HEK293 (cell line): Measurements from ENCODE around the gene MCTP1.

Experiments
- CTCF ChIA-PET: fragments of 350-600 bp; formaldehyde crosslinking; extraction: SDS; loops from one replicate; lab custom pipeline; 2021; ENCODE audit warnings: antibody characterized with exemption; lab: Yijun Ruan, JAX
- POLR2A ChIA-PET: fragments of 300-600 bp; formaldehyde crosslinking; extraction: SDS; loops from one replicate; lab custom pipeline; 2020; ENCODE audit warnings: antibody characterized with exemption, inconsistent platforms; lab: Yijun Ruan, JAX
- H3K27ac ChIP-seq: fragments of 200-500 bp; sonication (Bioruptor generic); 2 replicates; pipeline ENCODE4 v1.5.1; 2014; ENCODE audit warnings: low read depth, low read length, control low read depth, inconsistent platforms; ENCODE audit errors: extremely low read depth
- H3K36me3 ChIP-seq, 2 experiments: fragments of 200-500 bp in 1 of 2; sonication (Bioruptor generic) in 1 of 2; 1 replicate in 1 of 2; 2 replicates in 1 of 2; pipeline ENCODE4 v1.5.1; 2014 to 2017; ENCODE audit warnings: inconsistent platforms in 2 of 2, low read length in 2 of 2; ENCODE audit not compliant: control insufficient read depth in 2 of 2, insufficient read depth in 1 of 2
- H3K4me1 ChIP-seq: fragments of 200-500 bp; sonication (Bioruptor generic); 2 replicates; pipeline ENCODE4 v1.5.1; 2014; ENCODE audit warnings: mild to moderate bottlenecking, low read length, inconsistent platforms; ENCODE audit not compliant: control insufficient read depth, insufficient read depth
- H3K4me3 ChIP-seq: 2 replicates; pipeline ENCODE4 v1.5.1; 2011; ENCODE audit warnings: low read depth, mild to moderate bottlenecking, control low read depth, low read length, moderate library complexity
- H3K9me3 ChIP-seq: fragments of 200-500 bp; sonication (Bioruptor generic); 2 replicates; pipeline ENCODE4 v1.5.1; 2014; ENCODE audit warnings: low read depth, low read length, inconsistent platforms; ENCODE audit not compliant: control insufficient read depth, insufficient read depth
- BCL11A ChIP-seq: fragments of 450-650 bp; formaldehyde crosslinking; IDR thresholded peaks from 2 replicates; pipeline ENCODE4 v1.5.1; 2016; ENCODE audit warnings: low read depth, missing biosample characterization, missing genetic modification characterization
- IKZF3 ChIP-seq: fragments of 450-650 bp; IDR thresholded peaks from 2 replicates; pipeline ENCODE4 v1.5.0; 2018; ENCODE audit warnings: missing biosample characterization, mild to moderate bottlenecking, missing genetic modification characterization, moderate library complexity
- KLF9 ChIP-seq: fragments of 450-650 bp; formaldehyde crosslinking; IDR thresholded peaks from 2 replicates; pipeline ENCODE4 v1.5.1; 2016; ENCODE audit warnings: missing biosample characterization, missing genetic modification characterization, low read depth
- REPIN1 ChIP-seq: fragments of 450-650 bp; formaldehyde crosslinking; IDR thresholded peaks from 2 replicates; pipeline ENCODE4 v1.5.1; 2017; ENCODE audit warnings: missing biosample characterization, missing genetic modification characterization, low read depth
- REST ChIP-seq: fragments of 450-650 bp; formaldehyde crosslinking; IDR thresholded peaks from 2 replicates; pipeline ENCODE4 v1.5.1; 2016; ENCODE audit warnings: missing biosample characterization, missing genetic modification characterization
- TSHZ1 ChIP-seq: fragments of 450-650 bp; formaldehyde crosslinking; IDR thresholded peaks from 2 replicates; pipeline ENCODE4 v1.5.1; 2016; ENCODE audit warnings: missing biosample characterization, missing genetic modification characterization, borderline replicate concordance
- ZBTB11 ChIP-seq: fragments of 450-650 bp; formaldehyde crosslinking; conservative IDR thresholded peaks from 2 replicates; pipeline ENCODE4 v1.5.1; 2016; ENCODE audit warnings: low read depth, missing biosample characterization, missing genetic modification characterization
- ZFP69B ChIP-seq: fragments of 450-650 bp; formaldehyde crosslinking; IDR thresholded peaks from 2 replicates; pipeline ENCODE4 v1.5.1; 2016; ENCODE audit warnings: missing biosample characterization, missing genetic modification characterization
- ZNF248 ChIP-seq: fragments of 450-650 bp; formaldehyde crosslinking; IDR thresholded peaks from 2 replicates; pipeline ENCODE4 v1.5.1; 2017; ENCODE audit warnings: missing biosample characterization, missing genetic modification characterization
- ZNF37A ChIP-seq: fragments of 450-650 bp; IDR thresholded peaks from 2 replicates; pipeline ENCODE4 v1.5.1; 2018; ENCODE audit warnings: missing biosample characterization, missing genetic modification characterization
- ZNF501 ChIP-seq: fragments of 450-650 bp; formaldehyde crosslinking; IDR thresholded peaks from 2 replicates; pipeline ENCODE4 v1.5.1; 2016; ENCODE audit warnings: missing biosample characterization, missing genetic modification characterization
- ZNF544 ChIP-seq: fragments of 450-650 bp; formaldehyde crosslinking; IDR thresholded peaks from 2 replicates; pipeline ENCODE4 v1.5.0; 2017; ENCODE audit warnings: missing biosample characterization, missing genetic modification characterization
- ZNF548 ChIP-seq: fragments of 450-650 bp; formaldehyde crosslinking; IDR thresholded peaks from 2 replicates; pipeline ENCODE4 v1.5.1; 2016; ENCODE audit warnings: missing biosample characterization, missing genetic modification characterization
- ZNF580 ChIP-seq: fragments of 450-650 bp; formaldehyde crosslinking; IDR thresholded peaks from 2 replicates; pipeline ENCODE4 v1.5.1; 2016; ENCODE audit warnings: missing biosample characterization, missing genetic modification characterization
- ZNF623 ChIP-seq: fragments of 450-650 bp; formaldehyde crosslinking; IDR thresholded peaks from 2 replicates; pipeline ENCODE4 v1.5.1; 2016; ENCODE audit warnings: missing biosample characterization, missing genetic modification characterization
- ZNF837 ChIP-seq: fragments of 450-650 bp; formaldehyde crosslinking; IDR thresholded peaks from 2 replicates; pipeline ENCODE4 v1.5.1; 2016; ENCODE audit warnings: missing biosample characterization, missing genetic modification characterization
- ZSCAN30 ChIP-seq: fragments of 450-650 bp; IDR thresholded peaks from 2 replicates; pipeline ENCODE4 v1.5.1; 2018; ENCODE audit warnings: missing biosample characterization, mild to moderate bottlenecking, missing genetic modification characterization, moderate library complexity
- TF ChIP-seq, protein P1 (sequence below): fragments of 450-650 bp; formaldehyde crosslinking; IDR thresholded peaks from 2 replicates; pipeline ENCODE4 v1.5.1; 2016; ENCODE audit warnings: missing biosample characterization, missing genetic modification characterization

MCTP1 gene

GRCh38 chr5:95098012-95098411, 186.9 kb downstream of the MCTP1 start:
- no peak overlapping the region for H3K4me3 ChIP-seq
- ChIA-PET CTCF (no interaction called here), POLR2A (no interaction called here)
- H3K9me3 ChIP-seq: no peaks in the 10 kb centered on the region
- TF ChIP-seq ZNF548 (tag by site-specific recombination): no peak
- no peak for TF ChIP-seq ZNF544 (tag by site-specific recombination)
- no peak for TF ChIP-seq BCL11A (tag by site-specific recombination)
- TF ChIP-seq ZFP69B: no peak
- TF ChIP-seq ZBTB11: no peak
- TF ChIP-seq ZNF623: no peak
- TF ChIP-seq REPIN1: no peak
- TF ChIP-seq ZNF37A (tag by site-specific recombination): no peak
- TF ChIP-seq ZNF580 (tag by site-specific recombination): no peak
- TF ChIP-seq REST (tag by site-specific recombination): no peak
- TF ChIP-seq KLF9 (tag by site-specific recombination): no peak
- TF ChIP-seq ZSCAN30: no peak
- TF ChIP-seq ZNF248 (tag by site-specific recombination): no peak
- TF ChIP-seq IKZF3 (tag by site-specific recombination): no peak
- no peaks in the 10 kb centered on the region for H3K4me1 ChIP-seq
- no peaks in the 10 kb centered on the region for H3K36me3 ChIP-seq
- H3K27ac ChIP-seq: no peak overlapping the region

DNA sequence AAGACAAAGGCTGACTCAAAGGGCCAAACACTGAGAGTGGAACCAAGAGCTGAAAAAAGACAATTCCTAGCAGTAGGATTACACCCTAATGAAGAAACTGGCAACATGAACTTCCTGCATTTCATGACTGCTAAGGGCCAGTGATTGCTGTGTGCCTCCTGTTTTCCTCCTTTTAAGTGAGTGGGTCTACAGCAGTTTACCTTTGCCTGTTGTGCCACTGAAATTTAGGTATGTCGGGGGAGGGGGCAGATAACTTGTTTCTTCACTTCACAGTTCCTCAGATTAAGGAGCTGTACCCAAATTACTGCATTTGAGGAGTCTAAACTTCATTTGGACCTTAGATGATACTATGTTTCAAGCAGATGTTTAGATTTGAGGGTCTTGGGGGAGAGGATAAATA, 191.7 kb downstream of the MCTP1 start:
- H3K27ac ChIP-seq: no peak overlapping the region
- no peak overlapping the region for H3K4me3 ChIP-seq
- ChIA-PET POLR2A (no interaction called here), CTCF (no interaction called here)
- no peaks in the 10 kb centered on the region for H3K4me1 ChIP-seq
- H3K9me3 ChIP-seq: no peaks in the 10 kb centered on the region
- no peak for TF ChIP-seq ZNF248 (tag by site-specific recombination)
- no peak for TF ChIP-seq ZNF501 (tag by site-specific recombination)
- no peak for TF ChIP-seq ZNF37A (tag by site-specific recombination)
- TF ChIP-seq ZNF837 (tag by site-specific recombination): no peak
- TF ChIP-seq, protein P1, sequence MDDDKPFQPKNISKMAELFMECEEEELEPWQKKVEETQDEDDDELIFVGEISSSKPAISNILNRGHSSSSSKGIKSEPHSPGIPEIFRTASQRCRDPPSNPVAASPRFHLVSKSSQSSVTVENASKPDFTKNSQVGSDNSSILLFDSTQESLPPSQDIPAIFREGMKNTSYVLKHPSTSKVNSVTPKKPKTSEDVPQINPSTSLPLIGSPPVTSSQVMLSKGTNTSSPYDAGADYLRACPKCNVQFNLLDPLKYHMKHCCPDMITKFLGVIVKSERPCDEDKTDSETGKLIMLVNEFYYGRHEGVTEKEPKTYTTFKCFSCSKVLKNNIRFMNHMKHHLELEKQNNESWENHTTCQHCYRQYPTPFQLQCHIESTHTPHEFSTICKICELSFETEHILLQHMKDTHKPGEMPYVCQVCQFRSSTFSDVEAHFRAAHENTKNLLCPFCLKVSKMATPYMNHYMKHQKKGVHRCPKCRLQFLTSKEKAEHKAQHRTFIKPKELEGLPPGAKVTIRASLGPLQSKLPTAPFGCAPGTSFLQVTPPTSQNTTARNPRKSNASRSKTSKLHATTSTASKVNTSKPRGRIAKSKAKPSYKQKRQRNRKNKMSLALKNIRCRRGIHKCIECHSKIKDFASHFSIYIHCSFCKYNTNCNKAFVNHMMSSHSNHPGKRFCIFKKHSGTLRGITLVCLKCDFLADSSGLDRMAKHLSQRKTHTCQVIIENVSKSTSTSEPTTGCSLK (tag by site-specific recombination): no peak
- no peak for TF ChIP-seq TSHZ1
- no peaks in the 10 kb centered on the region for H3K36me3 ChIP-seq
